Activated naive CD4-positive, alpha-beta T cell treated with anti-CD3 and anti-CD28 coated beads for 36 hours (primary cell): ENCODE data around the gene KLHL29. TPM values are rescaled to one million over a fixed set of nuclear protein-coding genes. Genes with fewer than 3 reads are reported as not detected.

ENCODE experiments used
- CTCF ChIA-PET: fragments of 350-600 bp; sonication (Branson Sonifier 250); formaldehyde crosslinking; loops from one replicate; lab custom pipeline; 2021; ENCODE audit warnings: antibody characterized with exemption; lab: Charles Lee
- DNase-seq: peaks from one replicate; pipeline ENCODE4 v3.0.0-alpha.2; 2020
- H3K27ac Mint-ChIP-seq: one replicate; pipeline ENCODE4 v1.8.0; 2021; ENCODE audit warnings: mild to moderate bottlenecking, mixed read lengths
- H3K27me3 Mint-ChIP-seq: one replicate; pipeline ENCODE4 v1.8.0; 2021; ENCODE audit warnings: low read depth, mixed read lengths
- H3K36me3 Mint-ChIP-seq: one replicate; pipeline ENCODE4 v1.8.0; 2021; ENCODE audit warnings: low read depth, mixed read lengths
- H3K4me1 Mint-ChIP-seq: one replicate; pipeline ENCODE4 v1.8.0; 2021; ENCODE audit warnings: low read depth, mixed read lengths
- H3K4me3 Mint-ChIP-seq: one replicate; pipeline ENCODE4 v1.8.0; 2021; ENCODE audit warnings: mild to moderate bottlenecking, moderate library complexity, mixed read lengths
- H3K9me3 Mint-ChIP-seq: one replicate; pipeline ENCODE4 v1.8.0; 2021; ENCODE audit warnings: mixed read lengths
- intact Hi-C: fragments of 100-400 bp; cut with micrococcal nuclease; formaldehyde crosslinking; loops from one replicate; pipeline ENCODE4 v1.15.1; 2023
- total RNA-seq, 2 experiments: library from RNA; stranded (reverse); gene quantifications; one replicate each; pipeline ENCODE4 v1.2.3, GENCODE V29; 2021

Gene KLHL29
- total RNA-seq, 2 experiments from 2014 or later, result 2.4 to 2.9 TPM

DNA sequence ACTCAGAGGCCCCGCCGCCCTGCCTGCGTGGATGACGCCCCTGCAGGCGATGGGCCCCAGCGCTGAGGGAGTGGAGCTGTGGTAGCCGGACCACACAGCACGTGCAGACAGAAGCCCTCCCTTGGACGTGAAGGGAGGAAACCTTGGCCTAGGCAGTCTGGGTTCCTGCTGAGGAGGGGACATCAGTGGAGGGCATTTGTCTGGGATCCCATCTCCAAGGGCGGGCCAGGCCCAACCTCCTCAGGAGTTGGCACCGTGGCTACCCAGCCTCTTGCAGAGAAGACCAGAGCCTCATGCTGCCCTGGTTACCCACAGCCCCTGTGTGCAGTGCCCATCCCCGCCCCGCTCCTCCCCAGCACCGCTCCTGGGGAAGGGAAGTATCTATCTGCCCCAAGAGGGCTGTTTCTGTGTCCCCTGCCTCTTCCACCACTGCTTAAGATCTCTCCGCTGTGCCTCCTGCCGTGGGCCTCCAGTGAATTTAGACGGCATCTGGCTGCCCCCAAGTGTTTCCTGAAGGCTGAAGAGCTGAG is 241.8 kb downstream of the KLHL29 start:
- DNase-seq, result no peak
- peaks cover 11% of the 10 kb centered on the region for H3K9me3 Mint-ChIP-seq
- H3K27ac Mint-ChIP-seq, result no peak overlapping the region
- intact Hi-C loops, result no loop called here
- H3K27me3 Mint-ChIP-seq, result no peaks in the 10 kb centered on the region
- H3K4me3 Mint-ChIP-seq, result no peak overlapping the region
- CTCF ChIA-PET, result no interaction called here
- H3K4me1 Mint-ChIP-seq, result no peaks in the 10 kb centered on the region
- no peaks in the 10 kb centered on the region for H3K36me3 Mint-ChIP-seq

GRCh38 chr2:23627236-23628009 is 242.4 kb downstream of the KLHL29 start:
- Mint-ChIP-seq H3K4me3 (no peak overlapping the region), H3K36me3 (no peaks in the 10 kb centered on the region), H3K27ac (no peak overlapping the region), H3K4me1 (no peaks in the 10 kb centered on the region), H3K27me3 (no peaks in the 10 kb centered on the region), H3K9me3 (peaks cover 11% of the 10 kb centered on the region)
- no peak for DNase-seq
- intact Hi-C loops, result no loop called here
- CTCF ChIA-PET, result interaction anchor here (0.5 kb wide), 1 partner anchor 521 kb away, joined by 3 read pairs; no protein-coding TSS in a partner anchor

DNA sequence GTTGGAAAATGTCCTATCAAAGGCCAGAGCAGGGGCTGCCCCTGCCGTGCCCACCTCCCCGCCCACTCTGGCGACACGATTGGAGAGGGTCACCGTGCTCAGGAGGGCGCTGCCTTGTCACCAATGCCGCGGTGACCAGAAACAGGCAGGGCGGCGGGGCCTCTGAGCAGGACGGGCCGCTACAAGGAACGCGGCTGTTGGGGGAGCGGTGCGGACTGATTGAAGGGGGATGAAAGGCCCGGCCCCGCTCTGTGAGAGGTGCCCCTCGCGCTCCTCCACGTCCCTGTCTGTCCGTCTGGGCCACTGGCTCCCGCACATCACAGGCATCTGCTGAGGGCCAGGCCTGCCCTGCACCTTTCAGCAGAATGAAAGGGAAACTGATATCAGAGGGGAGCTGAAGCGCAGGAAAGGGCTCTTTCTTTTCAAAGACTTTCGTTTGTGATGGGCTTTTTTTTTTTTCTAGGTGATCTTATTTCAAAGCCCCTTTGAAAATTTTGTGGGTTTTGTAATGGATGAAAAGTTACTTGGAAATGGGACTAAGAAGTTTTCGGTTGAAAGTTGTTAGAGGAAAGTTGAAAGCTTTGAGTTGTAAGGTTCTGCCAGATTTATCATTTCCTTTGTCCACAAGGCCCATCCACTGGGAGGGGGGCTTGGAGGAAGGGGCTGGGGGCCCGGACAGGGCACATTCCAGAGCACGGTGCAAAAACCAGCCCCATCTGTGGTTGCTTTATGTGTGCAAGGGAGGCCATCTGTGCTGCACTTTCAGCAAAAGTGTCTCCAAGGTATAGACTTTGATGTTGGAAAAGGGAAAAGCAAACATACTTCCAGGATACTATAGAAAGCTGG is 244.2 kb downstream of the KLHL29 start:
- intact Hi-C loops, result no loop called here
- CTCF ChIA-PET, result no interaction called here
- H3K4me1 Mint-ChIP-seq, result no peaks in the 10 kb centered on the region

GRCh38 chr2:23629772-23630480 is 244.9 kb downstream of the KLHL29 start:
- no peaks in the 10 kb centered on the region for H3K4me1 Mint-ChIP-seq
- H3K36me3 Mint-ChIP-seq, result no peaks in the 10 kb centered on the region
- H3K9me3 Mint-ChIP-seq, result no peaks in the 10 kb centered on the region
- no peak overlapping the region for H3K27ac Mint-ChIP-seq
- no peak for DNase-seq
- CTCF ChIA-PET, result no interaction called here
- intact Hi-C loops, result no loop called here
- H3K4me3 Mint-ChIP-seq, result no peak overlapping the region
- H3K27me3 Mint-ChIP-seq, result no peaks in the 10 kb centered on the region

More for the DNA sequence above, 244.2 kb downstream of the KLHL29 start:
- Mint-ChIP-seq H3K36me3 (no peaks in the 10 kb centered on the region), H3K27ac (no peak overlapping the region), H3K4me3 (no peak overlapping the region), H3K27me3 (no peaks in the 10 kb centered on the region), H3K9me3 (peaks cover 4% of the 10 kb centered on the region)
- no peak for DNase-seq

DNA sequence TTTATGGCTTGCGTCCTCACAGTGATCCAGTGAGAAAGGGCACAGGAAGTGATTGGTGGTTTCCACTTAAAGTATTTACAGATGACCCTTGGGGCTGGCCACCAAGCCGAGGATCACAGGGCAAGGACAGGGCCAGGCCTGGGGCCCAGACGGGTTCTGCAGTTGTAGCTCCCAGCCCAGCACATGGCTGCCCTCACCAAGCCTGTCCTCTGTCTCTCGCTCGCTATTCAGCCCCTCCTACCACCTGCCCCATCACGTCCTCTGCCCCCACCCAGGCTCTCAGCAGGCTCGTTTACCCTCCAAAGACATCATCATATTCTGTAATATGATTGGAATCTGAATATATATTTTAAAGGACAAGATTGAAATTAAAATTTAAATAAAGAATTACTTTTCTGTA is 246.0 kb downstream of the KLHL29 start:
- no peaks in the 10 kb centered on the region for H3K4me1 Mint-ChIP-seq
- no peaks in the 10 kb centered on the region for H3K9me3 Mint-ChIP-seq
- no peak overlapping the region for H3K4me3 Mint-ChIP-seq
- intact Hi-C loops, result no loop called here
- no peak overlapping the region for H3K27ac Mint-ChIP-seq
- no peaks in the 10 kb centered on the region for H3K27me3 Mint-ChIP-seq
- no peaks in the 10 kb centered on the region for H3K36me3 Mint-ChIP-seq
- DNase-seq, result no peak
- CTCF ChIA-PET, result no interaction called here

GRCh38 chr2:23631389-23631788 is 246.4 kb downstream of the KLHL29 start:
- DNase-seq, result no peak
- H3K27me3 Mint-ChIP-seq, result no peaks in the 10 kb centered on the region
- H3K4me1 Mint-ChIP-seq, result no peaks in the 10 kb centered on the region
- H3K36me3 Mint-ChIP-seq, result no peaks in the 10 kb centered on the region
- intact Hi-C loops, result no loop called here
- H3K9me3 Mint-ChIP-seq, result no peaks in the 10 kb centered on the region
- H3K4me3 Mint-ChIP-seq, result no peak overlapping the region
- H3K27ac Mint-ChIP-seq, result no peak overlapping the region
- CTCF ChIA-PET, result no interaction called here

DNA sequence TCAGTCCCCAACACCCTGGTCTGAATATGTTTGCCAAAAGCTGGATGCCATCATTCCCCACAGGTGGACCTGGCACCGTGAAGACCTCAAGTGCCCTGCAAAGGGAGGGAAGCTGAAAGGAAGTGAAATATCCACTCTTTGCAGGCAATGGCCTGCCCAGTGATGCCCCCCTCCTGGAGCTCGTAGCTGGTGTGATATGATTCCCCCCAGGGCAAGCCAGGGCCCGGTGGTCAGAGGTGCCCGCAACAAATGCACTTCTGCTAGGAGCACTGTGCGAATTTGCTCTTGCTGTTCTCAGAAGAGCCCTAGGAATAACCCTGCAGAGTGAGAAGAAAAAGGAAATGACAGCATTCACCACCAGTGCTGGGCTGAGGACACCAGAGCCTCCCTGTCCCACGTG is 247.4 kb downstream of the KLHL29 start:
- H3K27ac Mint-ChIP-seq, result no peak overlapping the region
- H3K36me3 Mint-ChIP-seq, result no peaks in the 10 kb centered on the region
- CTCF ChIA-PET, result interaction anchor here (0.6 to 0.7 kb wide), 2 partner anchors 8 to 239 kb away, joined by 3 read pairs; no protein-coding TSS in a partner anchor
- intact Hi-C loops, result no loop called here
- H3K4me3 Mint-ChIP-seq, result no peak overlapping the region
- DNase-seq, result no peak
- no peaks in the 10 kb centered on the region for H3K27me3 Mint-ChIP-seq
- no peaks in the 10 kb centered on the region for H3K9me3 Mint-ChIP-seq
- no peaks in the 10 kb centered on the region for H3K4me1 Mint-ChIP-seq

DNA sequence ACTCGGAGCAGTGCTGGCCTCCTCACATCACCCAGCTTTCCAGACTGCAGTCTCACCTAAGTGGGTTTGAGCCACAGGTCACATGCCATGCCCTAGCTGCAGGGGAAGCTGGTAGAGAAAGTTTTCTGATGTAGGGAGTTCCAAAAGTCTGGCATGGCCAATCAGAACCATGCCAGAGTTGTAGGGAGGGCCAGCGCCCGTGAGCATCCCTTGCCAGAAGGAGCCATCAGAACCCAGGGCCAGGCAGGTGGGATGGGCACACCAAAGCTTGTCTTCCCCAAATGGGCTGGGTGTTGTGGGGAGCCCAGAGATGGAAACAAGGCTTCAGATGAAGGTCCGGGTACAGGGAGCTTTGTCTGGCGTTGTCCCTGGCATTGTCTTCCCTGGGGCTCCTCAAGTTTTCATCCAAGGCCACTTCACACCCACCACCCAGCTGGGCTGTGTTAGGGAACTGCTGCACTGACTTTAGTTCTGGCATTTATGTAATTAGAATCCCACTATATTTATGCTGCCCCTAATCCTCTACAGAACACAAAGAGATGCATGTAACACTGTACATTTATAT is 247.9 kb downstream of the KLHL29 start:
- no peak overlapping the region for H3K27ac Mint-ChIP-seq
- H3K27me3 Mint-ChIP-seq, result no peaks in the 10 kb centered on the region
- no peak for DNase-seq
- intact Hi-C loops, result no loop called here
- no peaks in the 10 kb centered on the region for H3K4me1 Mint-ChIP-seq
- H3K9me3 Mint-ChIP-seq, result no peaks in the 10 kb centered on the region
- CTCF ChIA-PET, result interaction anchor here (0.6 to 0.7 kb wide), 2 partner anchors 8 to 9 kb away, joined by 3 read pairs; no protein-coding TSS in a partner anchor
- no peaks in the 10 kb centered on the region for H3K36me3 Mint-ChIP-seq
- H3K4me3 Mint-ChIP-seq, result no peak overlapping the region

DNA sequence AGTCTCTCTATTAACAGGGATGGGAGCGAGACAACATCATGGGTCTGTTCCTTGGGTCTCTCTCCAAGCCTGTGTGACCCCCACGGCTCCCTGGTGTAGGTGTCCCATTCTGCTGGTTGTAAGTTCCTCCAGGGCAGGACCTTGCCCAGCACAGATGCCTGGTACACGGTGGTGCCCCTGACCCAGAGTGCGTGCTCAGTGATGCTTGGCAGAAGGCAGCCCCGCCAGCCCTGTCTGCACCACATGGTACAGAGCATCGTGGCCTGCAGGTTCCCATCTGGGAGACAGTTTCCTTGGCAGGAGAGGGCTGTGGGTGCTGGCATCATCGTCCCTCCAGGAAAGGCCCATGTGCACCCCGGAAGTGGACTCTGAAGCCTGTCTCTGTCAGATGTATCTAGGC is 249.0 kb downstream of the KLHL29 start:
- intact Hi-C loops, result no loop called here
- CTCF ChIA-PET, result no interaction called here
- no peaks in the 10 kb centered on the region for H3K4me1 Mint-ChIP-seq

DNA sequence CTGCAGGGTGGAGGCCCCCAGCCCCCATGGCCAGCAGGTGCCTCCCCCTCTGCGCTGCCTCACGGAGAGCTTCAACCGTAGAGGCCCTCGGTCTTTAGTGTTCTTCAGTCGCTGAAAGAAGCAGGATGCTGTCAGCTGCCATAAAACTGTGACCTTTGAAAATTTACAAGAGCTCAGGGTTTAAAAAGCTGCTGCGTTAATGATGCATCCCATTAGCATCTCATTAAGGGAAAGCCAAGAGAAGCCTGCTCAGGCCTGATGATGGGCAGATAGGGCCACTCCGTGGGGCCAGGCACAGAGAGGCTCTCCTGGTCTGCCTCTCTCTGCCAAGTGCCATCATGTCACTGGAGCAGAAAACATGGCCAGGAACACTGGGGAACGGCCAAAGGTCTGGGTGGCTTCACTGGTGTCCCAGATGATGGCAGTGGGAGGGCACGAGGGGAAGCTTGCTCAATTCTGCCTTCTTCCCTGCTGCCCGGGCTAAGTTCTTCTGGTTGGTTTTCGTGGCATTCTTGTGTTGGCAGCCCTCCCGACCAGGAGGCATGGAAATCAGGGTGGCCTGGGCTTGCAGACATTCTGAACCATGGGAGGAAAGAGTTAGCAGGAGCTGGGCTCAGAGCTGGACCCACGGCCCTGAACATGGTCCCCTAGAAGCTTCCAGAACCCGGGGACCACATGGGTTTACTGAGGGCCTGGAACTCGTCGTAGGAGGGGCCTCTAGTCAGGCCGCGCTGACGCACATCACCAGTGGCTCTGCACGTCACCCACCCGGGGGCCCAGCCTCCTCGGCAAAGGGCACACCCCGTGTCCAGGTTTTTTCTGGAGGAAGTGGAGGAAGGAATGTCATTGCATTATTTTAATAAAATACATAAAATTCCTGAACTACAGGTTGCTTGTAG is 250.7 kb downstream of the KLHL29 start:
- no peaks in the 10 kb centered on the region for H3K36me3 Mint-ChIP-seq
- H3K4me1 Mint-ChIP-seq, result peaks cover 4% of the 10 kb centered on the region
- no peaks in the 10 kb centered on the region for H3K27me3 Mint-ChIP-seq
- CTCF ChIA-PET, result no interaction called here
- H3K4me3 Mint-ChIP-seq, result no peak overlapping the region
- no peak overlapping the region for H3K27ac Mint-ChIP-seq
- intact Hi-C loops, result loop anchor here (5.0 kb wide), 1 partner anchor 127 kb away; no protein-coding TSS in a partner anchor
- no peak for DNase-seq
- no peaks in the 10 kb centered on the region for H3K9me3 Mint-ChIP-seq

More for the DNA sequence above, 249.0 kb downstream of the KLHL29 start:
- no peak for DNase-seq
- Mint-ChIP-seq H3K36me3 (no peaks in the 10 kb centered on the region), H3K27ac (no peak overlapping the region), H3K4me3 (no peak overlapping the region), H3K27me3 (no peaks in the 10 kb centered on the region), H3K9me3 (no peaks in the 10 kb centered on the region)

DNA sequence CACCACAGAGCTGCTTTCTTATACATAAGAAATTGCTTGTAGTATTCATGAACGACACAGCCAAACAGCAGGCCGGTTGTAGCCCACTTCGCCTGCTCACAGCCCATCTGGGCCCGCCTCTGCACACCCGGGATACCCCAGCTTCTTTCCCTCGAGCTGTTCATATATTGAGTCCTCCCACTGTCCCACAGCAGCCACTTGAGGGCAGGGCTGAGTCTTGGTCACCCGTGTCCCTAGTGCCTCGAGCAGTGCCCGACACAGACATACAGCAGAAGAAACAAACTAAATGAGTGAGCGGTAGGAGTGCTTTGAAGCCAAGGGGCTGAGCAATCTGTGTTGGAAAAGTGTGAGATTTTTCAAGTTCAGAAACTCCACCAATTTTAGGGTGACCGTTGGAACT is 251.4 kb downstream of the KLHL29 start:
- no peak overlapping the region for H3K4me3 Mint-ChIP-seq
- intact Hi-C loops, result loop anchor here (5.0 kb wide), 1 partner anchor 126 kb away; no protein-coding TSS in a partner anchor
- no peak for DNase-seq
- H3K9me3 Mint-ChIP-seq, result no peaks in the 10 kb centered on the region
- H3K36me3 Mint-ChIP-seq, result peaks cover 2% of the 10 kb centered on the region
- H3K27me3 Mint-ChIP-seq, result no peaks in the 10 kb centered on the region
- CTCF ChIA-PET, result no interaction called here
- peaks cover 4% of the 10 kb centered on the region for H3K4me1 Mint-ChIP-seq
- H3K27ac Mint-ChIP-seq, result no peak overlapping the region
